ENCODE data around the gene C3orf18. TPM values are rescaled to one million over a fixed set of nuclear protein-coding genes. Genes with fewer than 3 reads are reported as not detected.
"Not testable (repeated sequence)": the region's sequence is repeated elsewhere in the genome, so short reads cannot be mapped to it uniquely, and the experiment has no call there.

The C3orf18 gene
- total RNA-seq, 1 donor from 2014 or later, result 7.2 TPM

DNA sequence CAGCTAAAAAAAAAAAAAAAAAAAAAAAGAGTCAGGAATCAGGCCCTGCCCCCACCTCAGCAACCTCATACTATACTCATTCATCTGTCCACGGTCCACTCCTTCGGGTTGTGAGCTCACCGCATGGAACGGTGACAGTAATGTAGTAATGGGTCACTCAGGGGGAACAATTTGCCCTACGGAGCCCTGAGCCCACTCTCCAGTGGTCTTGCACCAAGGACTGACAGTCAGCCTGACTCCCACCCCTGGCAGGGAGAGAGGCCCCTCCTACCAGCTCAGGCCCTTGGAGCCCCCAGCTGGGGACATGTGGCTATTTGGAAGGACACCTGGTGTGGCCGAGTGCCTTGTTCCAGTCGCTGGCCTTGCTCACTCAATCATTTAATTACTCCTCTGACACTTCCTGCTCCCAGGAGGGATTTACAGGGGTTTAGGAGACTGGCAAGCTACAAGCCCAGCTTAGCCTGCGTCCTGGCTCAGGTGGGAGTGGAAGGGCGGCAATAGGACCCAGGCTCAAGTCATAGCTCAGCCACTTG, 44.2 kb downstream of the C3orf18 start:
- no peak for DNase-seq

DNA sequence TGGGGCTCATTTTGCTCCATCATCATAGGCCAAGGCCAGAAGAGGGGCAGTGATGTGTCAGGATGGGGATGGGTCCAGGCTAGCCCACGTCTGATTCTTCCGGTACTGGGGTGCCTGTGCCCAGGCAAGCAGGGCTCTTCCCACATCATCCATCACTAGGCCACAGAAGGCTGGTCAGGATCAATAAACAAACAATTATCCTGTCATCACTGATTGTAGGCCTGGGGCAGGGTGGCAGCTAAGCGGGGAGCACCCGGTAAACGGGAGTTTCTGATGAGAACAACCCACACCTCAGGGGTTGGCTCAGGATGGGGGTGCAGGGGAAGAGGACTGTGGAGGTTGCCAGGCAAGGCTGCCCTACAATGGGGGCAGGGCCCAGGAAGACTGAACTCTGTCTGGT, 46.0 kb downstream of the C3orf18 start:
- DNase-seq, result no peak

DNA sequence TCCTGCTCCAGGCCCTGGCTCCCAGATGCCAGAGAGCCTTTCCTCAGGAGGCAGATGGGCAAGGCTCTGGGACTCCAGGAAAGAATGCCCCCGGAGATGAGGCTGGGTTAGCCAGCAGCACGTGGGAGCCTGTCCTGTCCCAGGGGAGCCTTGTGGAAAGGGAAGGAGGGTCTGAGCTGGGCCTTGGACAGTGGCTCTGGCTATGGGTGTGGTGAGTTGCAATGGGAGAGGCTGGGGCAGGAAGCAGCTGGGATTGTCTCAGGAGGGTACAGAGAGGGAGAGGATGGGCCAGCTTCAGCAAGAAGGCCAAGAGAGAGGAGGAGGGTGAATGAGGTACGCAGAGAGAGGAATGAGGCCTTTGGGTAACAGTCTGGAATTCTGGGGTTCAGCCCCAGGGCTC, 46.7 kb downstream of the C3orf18 start:
- DNase-seq, result no peak

DNA sequence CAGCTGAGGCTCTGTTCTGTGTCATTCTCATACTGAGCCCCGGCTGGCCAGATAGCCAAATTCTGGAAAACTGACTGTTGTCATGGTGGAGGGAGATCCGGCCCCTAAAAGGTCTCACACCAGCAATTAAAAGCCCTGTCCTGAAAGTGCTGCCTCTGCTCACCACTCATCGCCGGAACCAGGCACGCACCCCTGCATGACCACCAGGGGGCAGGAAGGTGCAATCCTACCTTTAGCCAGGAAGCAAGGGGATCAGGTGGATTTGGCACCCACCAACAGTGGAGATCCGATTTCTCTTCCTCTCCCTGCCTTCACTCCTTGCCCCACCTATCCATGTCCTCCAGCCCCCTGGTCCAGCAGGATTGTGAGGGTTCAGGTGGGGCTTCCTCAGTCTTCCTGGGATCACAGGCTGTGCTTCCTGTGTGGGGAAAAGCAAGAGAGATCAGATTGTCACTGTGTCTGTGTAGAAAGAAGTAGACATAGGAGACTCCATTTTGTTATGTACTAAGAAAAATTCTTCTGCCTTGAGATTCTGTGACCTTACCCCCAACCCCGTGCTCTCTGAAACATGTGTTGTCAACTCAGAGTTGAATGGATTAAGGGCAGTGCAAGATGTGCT, 48.0 kb downstream of the C3orf18 start:
- DNase-seq, result no peak

DNA sequence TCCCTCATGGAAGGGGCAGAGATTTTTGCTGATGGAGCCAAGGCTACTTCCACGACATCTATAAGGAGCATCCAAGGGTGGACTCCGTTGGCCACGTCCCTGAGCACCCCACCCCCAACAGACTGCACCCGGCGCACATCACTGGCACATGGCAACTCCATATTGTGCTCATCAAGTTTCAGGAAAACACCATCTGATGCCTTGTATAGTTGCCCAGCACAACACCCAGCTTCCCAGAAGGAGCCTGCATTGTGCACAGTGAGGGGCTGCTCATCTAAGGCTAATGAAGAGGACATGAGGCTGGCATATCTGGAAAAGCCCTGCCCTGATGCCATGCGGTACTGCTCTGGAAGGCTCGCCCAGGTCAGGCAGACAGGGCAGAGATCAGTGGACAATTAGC, 49.1 kb downstream of the C3orf18 start:
- DNase-seq, result no peak

DNA sequence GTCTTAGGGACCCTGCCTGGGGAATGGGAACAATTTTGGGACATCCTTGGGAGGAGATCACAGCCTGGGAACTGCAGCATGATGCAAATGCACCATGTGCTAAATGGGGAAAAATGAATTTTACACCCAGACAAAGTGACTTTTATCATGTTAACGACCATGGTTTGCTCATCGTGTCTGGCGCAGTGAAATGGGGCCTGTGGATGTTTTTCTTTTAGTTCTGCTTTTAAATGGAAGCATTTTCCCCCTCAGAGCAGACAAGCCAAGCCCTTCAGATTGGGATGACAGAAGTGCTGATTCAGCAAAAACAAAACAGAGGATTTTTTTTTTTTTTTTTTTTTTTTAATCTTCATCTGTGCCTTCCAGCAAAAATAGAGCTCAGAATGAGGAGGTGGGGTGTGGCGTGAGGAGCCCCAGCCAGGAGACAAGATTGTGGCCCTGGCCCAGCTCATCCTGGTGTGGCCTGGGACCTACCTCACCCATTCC, 49.8 kb downstream of the C3orf18 start:
- DNase-seq, result no peak

DNA sequence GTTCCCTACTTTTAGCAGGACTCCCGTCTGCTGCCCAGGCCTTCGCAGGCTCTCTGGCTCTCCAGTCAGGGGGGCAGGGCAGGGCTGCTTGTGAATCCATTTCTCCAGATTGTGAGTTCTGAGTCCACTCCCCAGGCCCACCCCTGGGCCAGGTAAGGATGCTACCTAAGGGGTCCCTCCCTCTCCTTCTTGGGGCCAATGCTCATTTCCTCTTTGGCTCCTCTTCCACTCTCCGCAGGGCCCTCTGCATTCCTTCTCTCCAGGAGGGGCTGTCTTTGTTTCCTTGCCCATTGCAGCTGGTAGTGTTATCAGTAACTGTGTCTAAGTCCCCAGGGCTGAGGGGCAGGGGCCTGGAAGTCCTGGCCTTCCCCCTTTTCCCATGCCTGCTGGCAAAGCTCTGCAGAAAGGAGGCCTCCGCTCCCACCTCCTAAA, 51.1 kb downstream of the C3orf18 start:
- no peak for DNase-seq

DNA sequence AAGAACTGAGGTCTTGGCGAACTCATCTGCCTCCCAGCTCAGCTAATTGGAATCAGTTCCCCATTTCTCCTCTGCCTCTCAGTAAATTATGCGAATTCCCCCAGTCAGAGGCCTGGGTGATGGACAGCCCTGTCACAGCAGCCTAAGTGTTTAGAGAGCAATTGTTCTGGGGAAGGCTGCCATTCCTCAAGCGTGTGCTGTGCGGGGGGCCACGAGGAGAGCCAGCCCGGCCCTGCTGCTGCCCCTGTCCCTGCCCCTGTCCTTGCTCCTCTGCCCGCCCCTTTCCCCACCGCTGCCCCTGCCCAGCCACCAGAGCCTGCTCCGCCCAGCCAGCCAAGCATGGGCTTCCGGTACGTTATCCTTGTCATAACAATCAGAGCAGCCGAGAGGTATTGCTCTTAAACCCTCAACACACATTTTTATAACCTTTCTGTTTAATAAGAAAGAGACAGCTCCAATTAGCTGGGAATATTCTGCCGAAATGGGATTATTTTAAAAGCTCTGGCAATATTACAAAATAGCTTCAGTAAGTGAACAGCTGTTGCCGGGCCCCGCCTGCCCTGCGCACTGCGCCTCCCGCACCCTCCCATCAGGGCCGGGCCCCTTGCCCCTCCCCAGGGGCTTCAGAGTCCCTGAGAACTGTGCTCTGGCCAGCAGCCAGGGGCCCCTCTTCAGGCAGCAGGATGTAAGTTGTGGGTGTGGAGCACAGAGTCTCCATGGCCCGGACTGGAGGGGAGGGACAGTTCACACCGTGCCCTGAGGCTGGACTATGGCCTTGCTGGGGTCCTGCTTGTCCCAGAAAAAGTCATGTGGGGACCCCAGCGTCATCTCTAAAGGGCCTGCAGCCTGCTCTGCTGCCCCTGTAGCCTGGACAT, 51.7 kb downstream of the C3orf18 start:
- DNase-seq, result peak; percentile 63

DNA sequence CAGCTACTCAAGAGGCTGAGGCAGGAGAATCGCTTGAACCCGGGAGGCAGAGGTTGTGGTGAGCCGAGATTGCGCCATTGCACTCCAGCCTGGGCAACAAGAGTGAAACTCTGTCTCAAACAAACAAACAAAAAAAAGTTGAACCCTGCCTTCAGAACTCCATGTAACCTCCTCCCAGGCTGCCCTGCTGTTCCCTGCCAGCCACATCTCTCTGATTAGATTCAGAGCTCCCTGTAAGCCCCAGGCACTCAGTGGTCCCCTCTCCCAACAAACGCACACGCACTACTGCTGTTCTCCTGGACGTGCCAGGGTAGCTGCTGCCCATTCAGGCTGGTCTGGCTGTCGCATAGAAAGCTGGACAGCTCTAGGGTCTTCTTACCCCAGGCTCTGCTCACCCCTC, 54.6 kb downstream of the C3orf18 start:
- DNase-seq, result not testable (repeated sequence)

DNA sequence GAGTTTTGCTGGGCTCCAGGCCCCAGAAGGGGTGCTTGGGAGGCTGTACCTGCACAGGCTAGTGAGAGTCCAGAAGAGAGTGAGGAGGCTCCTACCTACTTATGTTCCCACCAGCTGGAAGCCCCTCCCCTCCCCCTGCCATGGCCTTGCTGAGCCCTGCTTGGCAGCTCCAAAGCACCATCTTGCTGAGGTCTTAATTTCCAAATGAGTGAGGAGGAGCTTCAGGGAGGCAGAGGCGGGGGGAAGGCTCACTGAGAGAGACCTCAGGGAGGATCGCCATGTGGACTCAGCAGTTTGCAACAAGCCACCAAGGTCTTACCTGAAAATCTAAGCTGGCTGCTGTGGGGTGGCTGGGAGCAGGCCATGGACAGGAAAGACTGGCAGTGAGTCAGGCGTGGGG, 55.4 kb downstream of the C3orf18 start:
- no peak for DNase-seq

GRCh38 chr3:50510325-50510724, 57.2 kb downstream of the C3orf18 start:
- DNase-seq, result no peak

GRCh38 chr3:50509715-50510114, 57.8 kb downstream of the C3orf18 start:
- DNase-seq, result no peak

DNA sequence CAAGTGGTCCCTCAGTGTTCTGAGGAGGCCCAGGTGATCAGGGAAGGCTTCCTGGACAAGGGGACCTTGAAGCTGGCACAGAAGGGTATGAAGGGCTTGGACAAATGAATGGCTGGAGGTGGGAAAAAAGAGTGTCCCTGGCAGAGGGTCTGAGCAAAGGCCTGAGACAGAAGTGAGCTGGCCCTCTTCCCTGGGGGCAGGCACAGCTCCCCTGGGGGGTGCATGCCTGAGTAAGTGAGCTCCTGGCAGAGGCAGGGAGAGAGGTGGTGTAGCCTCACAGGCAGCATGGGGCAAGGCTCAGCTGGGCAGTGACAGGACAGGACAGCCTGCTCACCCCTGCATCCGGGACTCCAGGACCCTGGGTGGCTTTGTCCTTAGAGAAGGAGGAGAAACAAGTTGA, 58.7 kb downstream of the C3orf18 start:
- no peak for DNase-seq

Other genes starting within 250 kb of the C3orf18 start
- 28.6 TPM for gene HYAL2, start 245.0 kb downstream of the C3orf18 start, total RNA-seq
- gene TUSC2, start 239.5 kb downstream of the C3orf18 start, total RNA-seq, result 5.8 TPM
- gene RASSF1, start 226.9 kb downstream of the C3orf18 start, total RNA-seq, result 28.6 TPM
- 0.89 TPM for gene ZMYND10, start 222.0 kb downstream of the C3orf18 start, total RNA-seq
- 13.6 TPM for gene NPRL2, start 217.0 kb downstream of the C3orf18 start, total RNA-seq
- 12.2 TPM for gene CYB561D2, start 216.9 kb downstream of the C3orf18 start, total RNA-seq
- gene TMEM115, start 208.2 kb downstream of the C3orf18 start, total RNA-seq, result 18.9 TPM
- gene CACNA2D2, start 64.1 kb downstream of the C3orf18 start, total RNA-seq, result 1.4 TPM
- gene HEMK1, start 1.8 kb upstream of the C3orf18 start, total RNA-seq, result 5.4 TPM
- gene CISH, start 44.0 kb upstream of the C3orf18 start, total RNA-seq, result 10.0 TPM
- 27.8 TPM for gene MAPKAPK3, start 49.4 kb upstream of the C3orf18 start, total RNA-seq
- gene DOCK3, start 107.2 kb upstream of the C3orf18 start, total RNA-seq, result 0.89 TPM

Data from skin of body (tissue), 2 donors.